HepG2 (cell line): ENCODE results near the gene CAST. TPM values are rescaled to one million over a fixed set of nuclear protein-coding genes. Genes with fewer than 3 reads are reported as not detected.

ENCODE experiments used
- ATAC-seq: fragments of 200-7000 bp; cut with Tn5 transposase; 3 replicates; pipeline ENCODE4 v1.9.1; 2020; ENCODE audit warnings: mild to moderate bottlenecking, moderate library complexity
- BruUV-seq: library from RNA; stranded (reverse); fragments of 400-500 nt; replicated peaks from 2 replicates; lab custom pipeline; 2021; lab: Mats Ljungman, UMichigan
- CTCF ChIA-PET: fragments of 300-600 bp; formaldehyde crosslinking; extraction: SDS; loops from one replicate; lab custom pipeline; 2021; ENCODE audit warnings: low total read pairs, inconsistent platforms, low intra/inter-chr PET ratio; lab: Yijun Ruan, JAX
- POLR2A ChIA-PET: fragments of 350-600 bp; sonication (Branson Sonifier 250); formaldehyde crosslinking; loops from one replicate; lab custom pipeline; 2020; ENCODE audit warnings: antibody characterized with exemption, inconsistent platforms; lab: Yijun Ruan, JAX
- DNase-seq: peaks from one replicate; pipeline ENCODE4 v3.0.0-alpha.2; 2015; ENCODE audit warnings: low spot score
- FAIRE-seq: peaks from 3 replicates; lab custom pipeline; 2011; peaks lifted over from hg19 to GRCh38; lab: Jason Lieb, UNC
- H2AFZ ChIP-seq: one replicate; pipeline ENCODE4 v1.6.1; 2011; ENCODE audit warnings: low read length, inconsistent platforms
- H3K27ac ChIP-seq: fragments of 300-600 bp; 3 replicates; pipeline ENCODE4 v1.8.0; 2011; ENCODE audit warnings: mixed run types, mild to moderate bottlenecking, mixed read lengths, low read length, inconsistent platforms; ENCODE audit not compliant: insufficient read depth; ENCODE audit errors: extremely low read length
- H3K27me3 ChIP-seq, 2 experiments: fragments of 200-600 bp in 1 of 2; 2 replicates in 1 of 2; 3 replicates in 1 of 2; pipeline versions ENCODE4 v1.6.0 to v1.8.0; 2011; ENCODE audit warnings: low read length in 2 of 2, mild to moderate bottlenecking in 2 of 2, moderate library complexity in 2 of 2, inconsistent platforms in 1 of 2; ENCODE audit not compliant: insufficient read depth in 2 of 2, control insufficient read depth in 1 of 2
- H3K36me3 ChIP-seq, 2 experiments: fragments of 200-600 bp in 1 of 2; replicated peaks in 1 of 2; 2 replicates in 1 of 2; 3 replicates in 1 of 2; pipeline versions ENCODE4 v1.5.1 to v1.8.0; 2011; ENCODE audit warnings: low read length in 2 of 2, inconsistent platforms in 1 of 2; ENCODE audit not compliant: insufficient read depth in 2 of 2, control insufficient read depth in 1 of 2
- H3K4me1 ChIP-seq: 2 replicates; pipeline ENCODE4 v1.5.1; 2012; ENCODE audit warnings: low read length, inconsistent platforms; ENCODE audit not compliant: insufficient read depth
- H3K4me2 ChIP-seq: 2 replicates; pipeline ENCODE4 v1.6.0; 2011; ENCODE audit warnings: low read depth, low read length, inconsistent platforms
- H3K4me3 ChIP-seq, 3 experiments: fragments of 200-600 bp in 1 of 3; sonication (generic), shearing (Covaris generic) in 1 of 3; replicated peaks in 1 of 3; 2 replicates each; pipeline ENCODE4 v1.5.1; 2011 to 2016; ENCODE audit warnings: low read length in 3 of 3, inconsistent platforms in 2 of 3, low read depth in 2 of 3, mild to moderate bottlenecking in 2 of 3, control low read depth in 1 of 3, mixed read lengths in 1 of 3; ENCODE audit not compliant: insufficient read depth in 1 of 3
- H3K79me2 ChIP-seq: one replicate; pipeline ENCODE4 v1.6.1; 2011; ENCODE audit warnings: low read length, inconsistent platforms; ENCODE audit not compliant: insufficient read depth
- H3K9ac ChIP-seq: 2 replicates; pipeline ENCODE4 v1.6.0; 2011; ENCODE audit warnings: mild to moderate bottlenecking, low read depth, low read length, inconsistent platforms; ENCODE audit not compliant: insufficient read depth
- H3K9me3 ChIP-seq: 2 replicates; pipeline ENCODE4 v1.5.1; 2012; ENCODE audit warnings: mild to moderate bottlenecking, low read length
- H4K20me1 ChIP-seq: 2 replicates; pipeline ENCODE4 v1.6.0; 2011; ENCODE audit warnings: inconsistent platforms, mild to moderate bottlenecking, low read length, moderate library complexity; ENCODE audit not compliant: insufficient read depth
- PHF5A ChIP-seq: IDR thresholded peaks from one replicate; pipeline ENCODE4 v1.6.1; 2018; ENCODE audit warnings: low read depth, missing genetic modification reagents; ENCODE audit not compliant: unreplicated experiment
- SCMH1 ChIP-seq: sonication (generic); formaldehyde crosslinking; IDR thresholded peaks from 2 replicates; pipeline ENCODE4 v1.9.0; 2021; ENCODE audit warnings: missing genetic modification reagents, mild to moderate bottlenecking, borderline replicate concordance
- SMAD1 ChIP-seq: sonication (generic); formaldehyde crosslinking; IDR thresholded peaks from 2 replicates; pipeline ENCODE4 v1.4.0; 2020; ENCODE audit warnings: missing genetic modification reagents, low read depth, mild to moderate bottlenecking, borderline replicate concordance
- U2AF1 ChIP-seq: fragments of 200-400 bp; formaldehyde crosslinking; optimal IDR thresholded peaks from 2 replicates; pipeline ENCODE3; 2017; ENCODE audit warnings: mild to moderate bottlenecking, low read depth, low read length
- whole genome bisulfite sequencing: methylation state at CpG from one replicate; pipeline ENCODE4 v1.1.6; 2017; ENCODE audit warnings: low lambda C conversion rate; 5-methylcytosine and 5-hydroxymethylcytosine counted together
- in situ Hi-C: cut with HindIII; loops from 2 replicates; pipeline ENCODE4 v1.10.0; 2017; ENCODE audit warnings: low pct_unique_long_range_greater_than_20kb; ENCODE audit not compliant: extremely low pct_ligation_motif_present
- intact Hi-C: fragments of 100-400 bp; cut with micrococcal nuclease; formaldehyde crosslinking; loops from one replicate; pipeline ENCODE4 v1.10.0; 2022; ENCODE audit not compliant: unreplicated experiment
- polyA plus RNA-seq, 8 experiments: library from polyadenylated mRNA; depleted of rRNA in 3 of 8; stranded (reverse) in 7 of 8; unstranded in 1 of 8; fragments of >200 nt; fragmentation: Illumina TruSeq in 4 of 8; extraction: Trizol in 4 of 8; gene quantifications; 2 replicates each; pipeline versions ENCODE4 v1.2.1 to v1.2.3, GENCODE V29; 2011 to 2016; ENCODE audit warnings: low read depth in 4 of 8, missing spikeins in 1 of 8, mixed read lengths in 1 of 8; ENCODE audit not compliant: insufficient read depth in 1 of 8
- total RNA-seq, 5 experiments: library from RNA; depleted of rRNA; stranded (reverse); fragments of >200 nt; fragmentation: Illumina TruSeq; extraction: Trizol; gene quantifications; 2 replicates each; pipeline ENCODE4 v1.2.3, GENCODE V29; 2016; ENCODE audit warnings: low read depth in 1 of 5
- TF ChIP-seq, protein P1 (sequence below): sonication (generic); formaldehyde crosslinking; IDR thresholded peaks from 2 replicates; pipeline ENCODE4 v1.5.0; 2020; ENCODE audit warnings: missing genetic modification reagents, mild to moderate bottlenecking, borderline replicate concordance
- TF ChIP-seq, protein P2 (sequence below): sonication (generic); formaldehyde crosslinking; IDR thresholded peaks from 2 replicates; pipeline ENCODE4 v1.4.0; 2020; ENCODE audit warnings: missing genetic modification reagents, borderline replicate concordance
- TF ChIP-seq, protein P3 (sequence below): sonication (generic); formaldehyde crosslinking; IDR thresholded peaks from 2 replicates; pipeline ENCODE4 v1.4.0; 2020; ENCODE audit warnings: mild to moderate bottlenecking, missing genetic modification reagents
- TF ChIP-seq, protein P4 (sequence below): sonication (generic); formaldehyde crosslinking; IDR thresholded peaks from 2 replicates; pipeline ENCODE4 v1.8.1; 2023; ENCODE audit warnings: mild to moderate bottlenecking, moderate library complexity, missing genetic modification reagents

The CAST gene
- total and polyA plus RNA-seq, 2 of the 13 experiments (the other 11 are each of a cell fraction or from before 2014, with no cell fraction given), result 42.1 to 67.6 TPM

DNA sequence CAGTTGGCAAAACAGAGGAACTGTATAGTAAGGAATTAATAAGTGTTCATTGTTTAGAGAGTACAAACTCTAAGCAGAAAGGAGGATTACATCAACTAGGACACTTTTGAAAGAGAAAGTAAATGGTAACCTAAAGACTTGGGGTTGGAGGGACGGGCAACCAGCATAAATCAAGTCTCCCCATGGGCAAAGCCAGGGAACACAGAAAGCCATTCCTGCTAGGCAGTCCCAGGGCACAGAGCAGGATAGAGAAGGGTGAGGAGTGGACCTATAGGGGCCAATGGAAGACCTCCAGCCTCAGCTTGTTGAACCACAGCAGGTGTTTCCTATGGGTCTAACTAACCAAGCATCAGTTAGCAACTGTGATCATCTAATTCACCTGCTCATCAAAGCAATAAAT, 154.8 kb downstream of the CAST start:
- no peak overlapping the region for H2AFZ ChIP-seq
- POLR2A ChIA-PET, result no interaction called here
- no peaks in the 10 kb centered on the region for H3K36me3 ChIP-seq
- TF ChIP-seq, protein P1, sequence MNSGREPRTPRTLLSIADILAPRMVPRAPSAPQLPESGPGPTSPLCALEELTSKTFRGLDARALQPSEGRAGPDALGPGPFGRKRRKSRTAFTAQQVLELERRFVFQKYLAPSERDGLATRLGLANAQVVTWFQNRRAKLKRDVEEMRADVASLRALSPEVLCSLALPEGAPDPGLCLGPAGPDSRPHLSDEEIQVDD (CRISPR knock-in tag), result no peak
- no peak overlapping the region for H3K9ac ChIP-seq
- BruUV-seq, result no TSS peak
- intact Hi-C loops (no loop called here), in situ Hi-C loops (no loop called here)
- no peaks in the 10 kb centered on the region for H4K20me1 ChIP-seq
- DNase-seq (no peak), ATAC-seq (no peak; the same call in 2 of the 3 replicates), FAIRE-seq (no peak)
- H3K27me3 ChIP-seq, result no peaks in the 10 kb centered on the region
- H3K79me2 ChIP-seq, result no peaks in the 10 kb centered on the region
- H3K4me1 ChIP-seq, result no peaks in the 10 kb centered on the region
- H3K27ac ChIP-seq, result no peak overlapping the region
- H3K4me3 ChIP-seq, result no peak overlapping the region
- 42% methylated on average over 1 of the region's 1 CpG for WGBS
- H3K4me2 ChIP-seq, result peak overlapping the region; percentile 33; the same call in 1 of the 2 replicates
- CTCF ChIA-PET, result no interaction called here
- no peaks in the 10 kb centered on the region for H3K9me3 ChIP-seq

DNA sequence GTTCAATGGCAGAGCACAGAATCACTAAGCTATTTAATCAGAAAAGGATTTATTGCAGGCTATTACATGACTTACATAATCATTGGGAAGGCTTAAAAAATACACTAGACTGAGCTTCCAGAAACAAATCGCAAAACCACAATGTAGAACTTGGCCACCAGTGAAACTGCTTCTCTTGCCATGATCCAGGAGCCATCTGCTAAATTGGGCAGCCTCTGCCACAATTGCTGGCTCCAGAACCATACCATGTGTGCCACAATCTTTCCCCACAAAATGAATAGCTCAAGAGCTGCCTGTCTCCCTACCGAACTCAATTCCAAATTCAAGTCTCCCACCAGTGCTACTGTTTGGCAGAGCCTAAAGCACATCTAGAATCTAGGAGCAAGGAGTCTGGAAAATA, 155.3 kb downstream of the CAST start:
- no TSS peak for BruUV-seq
- in situ Hi-C loops (no loop called here), intact Hi-C loops (no loop called here)
- Histone ChIP-seq H3K27ac (no peak overlapping the region), H4K20me1 (no peaks in the 10 kb centered on the region), H3K27me3 (no peaks in the 10 kb centered on the region), H3K79me2 (no peaks in the 10 kb centered on the region), H3K4me3 (no peak overlapping the region), H3K9ac (no peak overlapping the region), H3K4me1 (no peaks in the 10 kb centered on the region), H3K9me3 (no peaks in the 10 kb centered on the region), H3K4me2 (no peak overlapping the region), H2AFZ (no peak overlapping the region), H3K36me3 (no peaks in the 10 kb centered on the region)
- ATAC-seq, result no peak
- no peak for FAIRE-seq
- ChIA-PET POLR2A (no interaction called here), CTCF (no interaction called here)
- no peak for DNase-seq
- 70% methylated on average over 2 of the region's 2 CpGs for WGBS
- TF ChIP-seq PHF5A (CRISPR knock-in tag) (no peak), U2AF1 (no peak), SMAD1 (CRISPR knock-in tag) (no peak), SCMH1 (CRISPR knock-in tag) (no peak)
- TF ChIP-seq, protein P2, sequence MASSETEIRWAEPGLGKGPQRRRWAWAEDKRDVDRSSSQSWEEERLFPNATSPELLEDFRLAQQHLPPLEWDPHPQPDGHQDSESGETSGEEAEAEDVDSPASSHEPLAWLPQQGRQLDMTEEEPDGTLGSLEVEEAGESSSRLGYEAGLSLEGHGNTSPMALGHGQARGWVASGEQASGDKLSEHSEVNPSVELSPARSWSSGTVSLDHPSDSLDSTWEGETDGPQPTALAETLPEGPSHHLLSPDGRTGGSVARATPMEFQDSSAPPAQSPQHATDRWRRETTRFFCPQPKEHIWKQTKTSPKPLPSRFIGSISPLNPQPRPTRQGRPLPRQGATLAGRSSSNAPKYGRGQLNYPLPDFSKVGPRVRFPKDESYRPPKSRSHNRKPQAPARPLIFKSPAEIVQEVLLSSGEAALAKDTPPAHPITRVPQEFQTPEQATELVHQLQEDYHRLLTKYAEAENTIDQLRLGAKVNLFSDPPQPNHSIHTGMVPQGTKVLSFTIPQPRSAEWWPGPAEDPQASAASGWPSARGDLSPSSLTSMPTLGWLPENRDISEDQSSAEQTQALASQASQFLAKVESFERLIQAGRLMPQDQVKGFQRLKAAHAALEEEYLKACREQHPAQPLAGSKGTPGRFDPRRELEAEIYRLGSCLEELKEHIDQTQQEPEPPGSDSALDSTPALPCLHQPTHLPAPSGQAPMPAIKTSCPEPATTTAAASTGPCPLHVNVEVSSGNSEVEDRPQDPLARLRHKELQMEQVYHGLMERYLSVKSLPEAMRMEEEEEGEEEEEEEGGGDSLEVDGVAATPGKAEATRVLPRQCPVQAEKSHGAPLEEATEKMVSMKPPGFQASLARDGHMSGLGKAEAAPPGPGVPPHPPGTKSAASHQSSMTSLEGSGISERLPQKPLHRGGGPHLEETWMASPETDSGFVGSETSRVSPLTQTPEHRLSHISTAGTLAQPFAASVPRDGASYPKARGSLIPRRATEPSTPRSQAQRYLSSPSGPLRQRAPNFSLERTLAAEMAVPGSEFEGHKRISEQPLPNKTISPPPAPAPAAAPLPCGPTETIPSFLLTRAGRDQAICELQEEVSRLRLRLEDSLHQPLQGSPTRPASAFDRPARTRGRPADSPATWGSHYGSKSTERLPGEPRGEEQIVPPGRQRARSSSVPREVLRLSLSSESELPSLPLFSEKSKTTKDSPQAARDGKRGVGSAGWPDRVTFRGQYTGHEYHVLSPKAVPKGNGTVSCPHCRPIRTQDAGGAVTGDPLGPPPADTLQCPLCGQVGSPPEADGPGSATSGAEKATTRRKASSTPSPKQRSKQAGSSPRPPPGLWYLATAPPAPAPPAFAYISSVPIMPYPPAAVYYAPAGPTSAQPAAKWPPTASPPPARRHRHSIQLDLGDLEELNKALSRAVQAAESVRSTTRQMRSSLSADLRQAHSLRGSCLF (CRISPR knock-in tag), result no peak
- TF ChIP-seq, protein P3, sequence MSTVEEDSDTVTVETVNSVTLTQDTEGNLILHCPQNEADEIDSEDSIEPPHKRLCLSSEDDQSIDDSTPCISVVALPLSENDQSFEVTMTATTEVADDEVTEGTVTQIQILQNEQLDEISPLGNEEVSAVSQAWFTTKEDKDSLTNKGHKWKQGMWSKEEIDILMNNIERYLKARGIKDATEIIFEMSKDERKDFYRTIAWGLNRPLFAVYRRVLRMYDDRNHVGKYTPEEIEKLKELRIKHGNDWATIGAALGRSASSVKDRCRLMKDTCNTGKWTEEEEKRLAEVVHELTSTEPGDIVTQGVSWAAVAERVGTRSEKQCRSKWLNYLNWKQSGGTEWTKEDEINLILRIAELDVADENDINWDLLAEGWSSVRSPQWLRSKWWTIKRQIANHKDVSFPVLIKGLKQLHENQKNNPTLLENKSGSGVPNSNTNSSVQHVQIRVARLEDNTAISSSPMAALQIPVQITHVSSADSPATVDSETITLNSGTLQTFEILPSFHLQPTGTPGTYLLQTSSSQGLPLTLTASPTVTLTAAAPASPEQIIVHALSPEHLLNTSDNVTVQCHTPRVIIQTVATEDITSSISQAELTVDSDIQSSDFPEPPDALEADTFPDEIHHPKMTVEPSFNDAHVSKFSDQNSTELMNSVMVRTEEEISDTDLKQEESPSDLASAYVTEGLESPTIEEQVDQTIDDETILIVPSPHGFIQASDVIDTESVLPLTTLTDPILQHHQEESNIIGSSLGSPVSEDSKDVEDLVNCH, result no peak
- TF ChIP-seq, protein P4, sequence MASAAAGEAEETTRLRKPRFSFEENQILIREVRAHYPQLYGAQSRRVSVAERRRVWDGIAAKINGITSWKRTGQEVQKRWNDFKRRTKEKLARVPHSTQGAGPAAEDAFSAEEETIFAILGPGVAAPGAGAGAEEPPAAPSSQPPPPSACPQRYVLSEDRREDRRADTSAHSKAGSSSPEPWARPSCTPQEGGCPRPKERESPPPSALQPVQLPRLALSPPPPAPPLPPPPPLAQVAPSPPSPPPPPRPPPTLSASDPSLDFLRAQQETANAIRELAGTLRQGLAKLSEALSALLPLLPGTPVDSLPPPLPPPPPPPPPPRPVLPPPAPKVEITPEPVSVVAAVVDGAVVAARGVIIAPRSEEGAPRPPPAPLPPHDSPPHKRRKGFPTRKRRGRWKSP (CRISPR knock-in tag), result no peak
